ENCODE data around the gene ZDHHC7.

Gene ZDHHC7

GRCh38 chr16:85007496-85008214, 3.7 kb downstream of the ZDHHC7 start:
- Histone ChIP-seq H3K9me3 (ENCODE audit: control insufficient read depth in 5 of 5, low read length in 5 of 5) (no peaks in the 10 kb centered on the region), H3K4me1 (ENCODE audit: control insufficient read depth in 5 of 5, insufficient read depth in 5 of 5, low read length in 5 of 5) (peaks cover 7 to 72% (median 60%) of the 10 kb centered on the region in 5 donors), H3K36me3 (ENCODE audit: control insufficient read depth in 5 of 5, insufficient read depth in 5 of 5, low read length in 5 of 5) (peaks cover 0 to 3% (median 0%) of the 10 kb centered on the region in 5 donors), H3K27ac (ENCODE audit: low read depth, low read length) (no peak overlapping the region), H3K4me3 (ENCODE audit: low read depth in 1 of 5, low read length in 5 of 5) (no peak overlapping the region), H3K9ac (ENCODE audit: low read length in 5 of 5) (no peak overlapping the region), H3K27me3 (ENCODE audit: control insufficient read depth in 5 of 5, insufficient read depth in 4 of 5, low read length in 5 of 5) (no peaks in the 10 kb centered on the region)

- H3K36me3 ChIP-seq (ENCODE audit: control insufficient read depth in 5 of 5, insufficient read depth in 5 of 5, low read length in 5 of 5) = peaks cover 0 to 3% (median 0%) of the 10 kb centered on the region in 5 donors
- no peaks in the 10 kb centered on the region for H3K27me3 ChIP-seq (ENCODE audit: control insufficient read depth in 5 of 5, insufficient read depth in 4 of 5, low read length in 5 of 5)
- H3K4me1 ChIP-seq (ENCODE audit: control insufficient read depth in 5 of 5, insufficient read depth in 5 of 5, low read length in 5 of 5) = peaks cover 7 to 72% (median 65%) of the 10 kb centered on the region in 5 donors
- H3K9me3 ChIP-seq (ENCODE audit: control insufficient read depth in 5 of 5, low read length in 5 of 5) = no peaks in the 10 kb centered on the region
- no peak overlapping the region for H3K9ac ChIP-seq (ENCODE audit: low read length in 5 of 5)
- no peak overlapping the region for H3K27ac ChIP-seq (ENCODE audit: low read depth, low read length)
- H3K4me3 ChIP-seq (ENCODE audit: low read depth in 1 of 5, low read length in 5 of 5) = no peak overlapping the region
Observed at GRCh38 chr16:85006639-85007038, 4.7 kb downstream of the ZDHHC7 start.

- Histone ChIP-seq H3K36me3 (ENCODE audit: control insufficient read depth in 5 of 5, insufficient read depth in 5 of 5, low read length in 5 of 5) (peaks cover 0 to 3% (median 0%) of the 10 kb centered on the region in 5 donors), H3K27me3 (ENCODE audit: control insufficient read depth in 5 of 5, insufficient read depth in 4 of 5, low read length in 5 of 5) (no peaks in the 10 kb centered on the region), H3K4me1 (ENCODE audit: control insufficient read depth in 5 of 5, insufficient read depth in 5 of 5, low read length in 5 of 5) (peaks cover 5 to 72% (median 60%) of the 10 kb centered on the region in 5 donors), H3K9ac (ENCODE audit: low read length in 5 of 5) (peak overlapping the region in 1 of 5 donors; percentile 12), H3K4me3 (ENCODE audit: low read depth in 1 of 5, low read length in 5 of 5) (no peak overlapping the region), H3K27ac (ENCODE audit: low read depth, low read length) (peak overlapping the region; percentile 74), H3K9me3 (ENCODE audit: control insufficient read depth in 5 of 5, low read length in 5 of 5) (no peaks in the 10 kb centered on the region)
Observed at GRCh38 chr16:85005285-85006069, 5.9 kb downstream of the ZDHHC7 start.

- peak overlapping the region; percentile 74 for H3K27ac ChIP-seq (ENCODE audit: low read depth, low read length)
- no peak overlapping the region for H3K4me3 ChIP-seq (ENCODE audit: low read depth in 1 of 5, low read length in 5 of 5)
- H3K9me3 ChIP-seq (ENCODE audit: control insufficient read depth in 5 of 5, low read length in 5 of 5) = no peaks in the 10 kb centered on the region
- peak overlapping the region in 1 of 5 donors; percentile 54 for H3K9ac ChIP-seq (ENCODE audit: low read length in 5 of 5)
- peaks cover 3 to 64% (median 53%) of the 10 kb centered on the region in 5 donors for H3K4me1 ChIP-seq (ENCODE audit: control insufficient read depth in 5 of 5, insufficient read depth in 5 of 5, low read length in 5 of 5)
- no peaks in the 10 kb centered on the region for H3K27me3 ChIP-seq (ENCODE audit: control insufficient read depth in 5 of 5, insufficient read depth in 4 of 5, low read length in 5 of 5)
- peaks cover 0 to 3% (median 0%) of the 10 kb centered on the region in 5 donors for H3K36me3 ChIP-seq (ENCODE audit: control insufficient read depth in 5 of 5, insufficient read depth in 5 of 5, low read length in 5 of 5)
Observed at GRCh38 chr16:85004587-85005205, 6.6 kb downstream of the ZDHHC7 start.

- Histone ChIP-seq H3K4me1 (ENCODE audit: control insufficient read depth in 5 of 5, insufficient read depth in 5 of 5, low read length in 5 of 5) (peaks cover 3 to 61% (median 53%) of the 10 kb centered on the region in 5 donors), H3K27ac (ENCODE audit: low read depth, low read length) (peak overlapping the region; percentile 74), H3K4me3 (ENCODE audit: low read depth in 1 of 5, low read length in 5 of 5) (no peak overlapping the region), H3K27me3 (ENCODE audit: control insufficient read depth in 5 of 5, insufficient read depth in 4 of 5, low read length in 5 of 5) (no peaks in the 10 kb centered on the region), H3K9ac (ENCODE audit: low read length in 5 of 5) (peak overlapping the region in 2 of 5 donors; percentile 32 to 56), H3K36me3 (ENCODE audit: control insufficient read depth in 5 of 5, insufficient read depth in 5 of 5, low read length in 5 of 5) (peaks cover 0 to 6% (median 0%) of the 10 kb centered on the region in 5 donors), H3K9me3 (ENCODE audit: control insufficient read depth in 5 of 5, low read length in 5 of 5) (no peaks in the 10 kb centered on the region)
Observed at GRCh38 chr16:85003725-85004586, 7.4 kb downstream of the ZDHHC7 start.

- H3K4me1 ChIP-seq (ENCODE audit: control insufficient read depth in 5 of 5, insufficient read depth in 5 of 5, low read length in 5 of 5) = peaks cover 3 to 54% (median 48%) of the 10 kb centered on the region in 5 donors
- H3K9me3 ChIP-seq (ENCODE audit: control insufficient read depth in 5 of 5, low read length in 5 of 5) = no peaks in the 10 kb centered on the region
- H3K9ac ChIP-seq (ENCODE audit: low read length in 5 of 5) = peak overlapping the region; percentile 22 to 51 (median 44)
- peaks cover 0 to 6% (median 0%) of the 10 kb centered on the region in 5 donors for H3K36me3 ChIP-seq (ENCODE audit: control insufficient read depth in 5 of 5, insufficient read depth in 5 of 5, low read length in 5 of 5)
- peak overlapping the region; percentile 74 for H3K27ac ChIP-seq (ENCODE audit: low read depth, low read length)
- H3K4me3 ChIP-seq (ENCODE audit: low read depth in 1 of 5, low read length in 5 of 5) = peak overlapping the region; percentile 3 to 47 (median 10)
- no peaks in the 10 kb centered on the region for H3K27me3 ChIP-seq (ENCODE audit: control insufficient read depth in 5 of 5, insufficient read depth in 4 of 5, low read length in 5 of 5)
Observed at GRCh38 chr16:85003076-85003475, 8.3 kb downstream of the ZDHHC7 start.

- peak overlapping the region in 4 of 5 donors; percentile 44 to 51 (median 46) for H3K9ac ChIP-seq (ENCODE audit: low read length in 5 of 5)
- H3K27ac ChIP-seq (ENCODE audit: low read depth, low read length) = peak overlapping the region; percentile 74
- peaks cover 0 to 3% (median 0%) of the 10 kb centered on the region in 5 donors for H3K36me3 ChIP-seq (ENCODE audit: control insufficient read depth in 5 of 5, insufficient read depth in 5 of 5, low read length in 5 of 5)
- H3K4me1 ChIP-seq (ENCODE audit: control insufficient read depth in 5 of 5, insufficient read depth in 5 of 5, low read length in 5 of 5) = peaks cover 3 to 52% (median 44%) of the 10 kb centered on the region in 5 donors
- no peaks in the 10 kb centered on the region for H3K9me3 ChIP-seq (ENCODE audit: control insufficient read depth in 5 of 5, low read length in 5 of 5)
- H3K27me3 ChIP-seq (ENCODE audit: control insufficient read depth in 5 of 5, insufficient read depth in 4 of 5, low read length in 5 of 5) = no peaks in the 10 kb centered on the region
- peak overlapping the region; percentile 10 to 47 (median 27) for H3K4me3 ChIP-seq (ENCODE audit: low read depth in 1 of 5, low read length in 5 of 5)
Observed at GRCh38 chr16:85002608-85003007, 8.7 kb downstream of the ZDHHC7 start.

GRCh38 chr16:85002099-85002541, 9.2 kb downstream of the ZDHHC7 start:
- Histone ChIP-seq H3K36me3 (ENCODE audit: control insufficient read depth in 5 of 5, insufficient read depth in 5 of 5, low read length in 5 of 5) (peaks cover 0 to 2% (median 0%) of the 10 kb centered on the region in 5 donors), H3K9ac (ENCODE audit: low read length in 5 of 5) (peak overlapping the region in 2 of 5 donors; percentile 43 to 44), H3K4me1 (ENCODE audit: control insufficient read depth in 5 of 5, insufficient read depth in 5 of 5, low read length in 5 of 5) (peaks cover 3 to 52% (median 44%) of the 10 kb centered on the region in 5 donors), H3K27ac (ENCODE audit: low read depth, low read length) (peak overlapping the region; percentile 74), H3K9me3 (ENCODE audit: control insufficient read depth in 5 of 5, low read length in 5 of 5) (no peaks in the 10 kb centered on the region), H3K4me3 (ENCODE audit: low read depth in 1 of 5, low read length in 5 of 5) (peak overlapping the region in 4 of 5 donors; percentile 19 to 47 (median 30)), H3K27me3 (ENCODE audit: control insufficient read depth in 5 of 5, insufficient read depth in 4 of 5, low read length in 5 of 5) (no peaks in the 10 kb centered on the region)

- Histone ChIP-seq H3K4me1 (ENCODE audit: control insufficient read depth in 5 of 5, insufficient read depth in 5 of 5, low read length in 5 of 5) (peaks cover 0 to 41% (median 35%) of the 10 kb centered on the region in 5 donors), H3K9ac (ENCODE audit: low read length in 5 of 5) (no peak overlapping the region), H3K9me3 (ENCODE audit: control insufficient read depth in 5 of 5, low read length in 5 of 5) (no peaks in the 10 kb centered on the region), H3K27me3 (ENCODE audit: control insufficient read depth in 5 of 5, insufficient read depth in 4 of 5, low read length in 5 of 5) (no peaks in the 10 kb centered on the region), H3K4me3 (ENCODE audit: low read depth in 1 of 5, low read length in 5 of 5) (no peak overlapping the region), H3K27ac (ENCODE audit: low read depth, low read length) (no peak overlapping the region), H3K36me3 (ENCODE audit: control insufficient read depth in 5 of 5, insufficient read depth in 5 of 5, low read length in 5 of 5) (peaks cover 0 to 10% (median 7%) of the 10 kb centered on the region in 5 donors)
Observed at GRCh38 chr16:84999857-85000480, 11.4 kb downstream of the ZDHHC7 start.
